HG03354 (cell line): Measurements from ENCODE around the gene RPTOR.

Experiments used
- ATAC-seq: cut with Tn5 transposase; IDR thresholded peaks from one replicate; pipeline ENCODE4 v1.9.1; 2021; ENCODE audit warnings: mild to moderate bottlenecking; ENCODE audit not compliant: unreplicated experiment, poor library complexity, severe bottlenecking

RPTOR gene

GRCh38 chr17:80919331-80920311 lies 375.0 kb downstream of the RPTOR start:
- no peak for ATAC-seq

- no peak for ATAC-seq
Measured at GRCh38 chr17:80920441-80920840, 375.8 kb downstream of the RPTOR start.

- ATAC-seq: no peak
Measured at GRCh38 chr17:80921159-80921558, 376.5 kb downstream of the RPTOR start.

- ATAC-seq: no peak
Measured at GRCh38 chr17:80921741-80922579, 377.3 kb downstream of the RPTOR start.

GRCh38 chr17:80922580-80923160 lies 378.0 kb downstream of the RPTOR start:
- ATAC-seq: no peak

- no peak for ATAC-seq
Measured at GRCh38 chr17:80923211-80924110, 378.8 kb downstream of the RPTOR start.

- ATAC-seq: no peak
Measured at GRCh38 chr17:80924111-80924806, 379.6 kb downstream of the RPTOR start.

- no peak for ATAC-seq
Measured at GRCh38 chr17:80924807-80925610, 380.4 kb downstream of the RPTOR start.

- no peak for ATAC-seq
Measured at GRCh38 chr17:80925688-80926335, 381.2 kb downstream of the RPTOR start.

- no peak for ATAC-seq
Measured at GRCh38 chr17:80926591-80927250, 382.1 kb downstream of the RPTOR start.

- no peak for ATAC-seq
Measured at GRCh38 chr17:80927791-80928216, 383.2 kb downstream of the RPTOR start.

GRCh38 chr17:80929449-80929848 lies 384.8 kb downstream of the RPTOR start:
- ATAC-seq: no peak

GRCh38 chr17:80930335-80931279 lies 386.0 kb downstream of the RPTOR start:
- no peak for ATAC-seq

- ATAC-seq: no peak
Measured at GRCh38 chr17:80931421-80932265, 387.0 kb downstream of the RPTOR start.

GRCh38 chr17:80935526-80935925 lies 390.9 kb downstream of the RPTOR start:
- ATAC-seq: no peak
